ENCODE results near the gene CIPC. TPM values are rescaled to one million over a fixed set of nuclear protein-coding genes. Genes with fewer than 3 reads are reported as not detected.

Gene CIPC
- total and polyA plus RNA-seq, 2 of the 13 experiments (the other 11 are each of a cell fraction or from before 2014, with no cell fraction given) = 7.6 to 13.9 TPM

DNA sequence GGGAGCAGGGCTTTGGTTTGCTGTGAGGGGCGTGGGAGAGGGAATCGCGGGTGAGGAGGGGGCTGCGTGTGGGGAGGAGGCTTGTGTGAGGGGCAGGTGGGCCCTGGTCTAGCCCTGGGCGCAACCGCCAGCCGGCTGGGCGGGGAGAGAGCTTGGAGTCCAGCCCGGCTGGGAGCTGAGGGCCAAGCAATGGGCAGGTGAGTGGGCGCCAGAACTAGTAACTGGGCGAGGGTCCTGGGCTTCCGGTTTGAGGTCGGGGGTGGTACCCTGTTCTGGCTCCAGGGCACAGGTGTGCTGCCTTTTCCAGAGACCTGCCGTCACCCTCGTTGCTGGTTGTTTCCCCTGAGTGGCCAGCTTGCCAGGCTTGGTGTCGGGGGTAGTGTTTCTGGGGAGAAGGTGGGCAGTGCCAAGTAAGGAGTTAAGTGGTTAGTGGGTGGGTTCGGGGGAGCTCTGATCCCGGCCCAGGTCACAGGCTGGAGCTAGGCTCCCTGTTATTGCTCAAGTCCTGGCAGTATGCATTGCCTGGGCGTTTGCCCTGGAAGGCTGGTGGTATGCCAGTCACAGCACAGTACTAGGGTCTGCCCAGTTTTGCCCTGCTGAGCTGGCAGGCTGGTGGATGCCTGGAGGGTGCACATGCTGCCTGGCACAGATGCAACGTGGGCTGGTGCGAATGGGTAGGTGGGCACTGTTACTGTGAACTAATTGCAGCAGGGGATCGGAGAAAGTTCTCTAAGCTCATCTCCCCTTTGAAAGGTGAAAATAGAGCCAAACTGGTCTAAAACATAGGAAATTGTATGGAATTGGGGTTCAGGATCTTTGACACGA is 683 bp downstream of the CIPC start (continued):
- TF ChIP-seq, protein P1, sequence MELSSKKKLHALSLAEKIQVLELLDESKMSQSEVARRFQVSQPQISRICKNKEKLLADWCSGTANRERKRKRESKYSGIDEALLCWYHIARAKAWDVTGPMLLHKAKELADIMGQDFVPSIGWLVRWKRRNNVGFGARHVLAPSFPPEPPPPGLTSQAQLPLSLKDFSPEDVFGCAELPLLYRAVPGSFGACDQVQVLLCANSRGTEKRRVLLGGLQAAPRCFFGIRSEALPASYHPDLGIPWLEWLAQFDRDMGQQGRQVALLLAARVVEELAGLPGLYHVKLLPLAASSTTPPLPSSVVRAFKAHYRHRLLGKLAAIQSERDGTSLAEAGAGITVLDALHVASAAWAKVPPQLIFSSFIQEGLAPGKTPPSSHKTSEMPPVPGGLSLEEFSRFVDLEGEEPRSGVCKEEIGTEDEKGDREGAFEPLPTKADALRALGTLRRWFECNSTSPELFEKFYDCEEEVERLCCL (CRISPR knock-in tag; IDR thresholded peaks at IDR 0.05; ENCODE audit: borderline replicate concordance) = no peak
- no peak for TF ChIP-seq RBFOX2 (IDR thresholded peaks at IDR 0.05; ENCODE audit: low read depth, low read length)
- no peak for TF ChIP-seq RCOR2 (CRISPR knock-in tag; IDR thresholded peaks at IDR 0.05)
- TF ChIP-seq, protein P2, sequence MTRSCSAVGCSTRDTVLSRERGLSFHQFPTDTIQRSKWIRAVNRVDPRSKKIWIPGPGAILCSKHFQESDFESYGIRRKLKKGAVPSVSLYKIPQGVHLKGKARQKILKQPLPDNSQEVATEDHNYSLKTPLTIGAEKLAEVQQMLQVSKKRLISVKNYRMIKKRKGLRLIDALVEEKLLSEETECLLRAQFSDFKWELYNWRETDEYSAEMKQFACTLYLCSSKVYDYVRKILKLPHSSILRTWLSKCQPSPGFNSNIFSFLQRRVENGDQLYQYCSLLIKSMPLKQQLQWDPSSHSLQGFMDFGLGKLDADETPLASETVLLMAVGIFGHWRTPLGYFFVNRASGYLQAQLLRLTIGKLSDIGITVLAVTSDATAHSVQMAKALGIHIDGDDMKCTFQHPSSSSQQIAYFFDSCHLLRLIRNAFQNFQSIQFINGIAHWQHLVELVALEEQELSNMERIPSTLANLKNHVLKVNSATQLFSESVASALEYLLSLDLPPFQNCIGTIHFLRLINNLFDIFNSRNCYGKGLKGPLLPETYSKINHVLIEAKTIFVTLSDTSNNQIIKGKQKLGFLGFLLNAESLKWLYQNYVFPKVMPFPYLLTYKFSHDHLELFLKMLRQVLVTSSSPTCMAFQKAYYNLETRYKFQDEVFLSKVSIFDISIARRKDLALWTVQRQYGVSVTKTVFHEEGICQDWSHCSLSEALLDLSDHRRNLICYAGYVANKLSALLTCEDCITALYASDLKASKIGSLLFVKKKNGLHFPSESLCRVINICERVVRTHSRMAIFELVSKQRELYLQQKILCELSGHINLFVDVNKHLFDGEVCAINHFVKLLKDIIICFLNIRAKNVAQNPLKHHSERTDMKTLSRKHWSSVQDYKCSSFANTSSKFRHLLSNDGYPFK (CRISPR knock-in tag; IDR thresholded peaks at IDR 0.05; ENCODE audit: borderline replicate concordance) = 0 out of 2 replicates have a peak, but pooled peaks have one; percentile 1
- TF ChIP-seq ZNF709 (CRISPR knock-in tag; IDR thresholded peaks at IDR 0.05) = no peak
- TF ChIP-seq RBM39 (IDR thresholded peaks at IDR 0.05; ENCODE audit: low read depth, low read length, poor library complexity, severe bottlenecking) = no peak
- TF ChIP-seq, protein P3, sequence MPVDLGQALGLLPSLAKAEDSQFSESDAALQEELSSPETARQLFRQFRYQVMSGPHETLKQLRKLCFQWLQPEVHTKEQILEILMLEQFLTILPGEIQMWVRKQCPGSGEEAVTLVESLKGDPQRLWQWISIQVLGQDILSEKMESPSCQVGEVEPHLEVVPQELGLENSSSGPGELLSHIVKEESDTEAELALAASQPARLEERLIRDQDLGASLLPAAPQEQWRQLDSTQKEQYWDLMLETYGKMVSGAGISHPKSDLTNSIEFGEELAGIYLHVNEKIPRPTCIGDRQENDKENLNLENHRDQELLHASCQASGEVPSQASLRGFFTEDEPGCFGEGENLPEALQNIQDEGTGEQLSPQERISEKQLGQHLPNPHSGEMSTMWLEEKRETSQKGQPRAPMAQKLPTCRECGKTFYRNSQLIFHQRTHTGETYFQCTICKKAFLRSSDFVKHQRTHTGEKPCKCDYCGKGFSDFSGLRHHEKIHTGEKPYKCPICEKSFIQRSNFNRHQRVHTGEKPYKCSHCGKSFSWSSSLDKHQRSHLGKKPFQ (CRISPR knock-in tag; IDR thresholded peaks at IDR 0.05; ENCODE audit: insufficient replicate concordance) = no peak
- TF ChIP-seq NFE2 (CRISPR knock-in tag; IDR thresholded peaks at IDR 0.05) = no peak
- TF ChIP-seq, protein P4, sequence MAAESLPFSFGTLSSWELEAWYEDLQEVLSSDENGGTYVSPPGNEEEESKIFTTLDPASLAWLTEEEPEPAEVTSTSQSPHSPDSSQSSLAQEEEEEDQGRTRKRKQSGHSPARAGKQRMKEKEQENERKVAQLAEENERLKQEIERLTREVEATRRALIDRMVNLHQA (CRISPR knock-in tag; IDR thresholded peaks at IDR 0.05) = no peak
- peak; percentile 61 for TF ChIP-seq BRD4 (CRISPR knock-in tag; IDR thresholded peaks at IDR 0.05)
- TF ChIP-seq HNRNPL (IDR thresholded peaks at IDR 0.05; ENCODE audit: low read depth, low read length) = peak; percentile 90
- TF ChIP-seq SETDB1 (CRISPR knock-in tag; IDR thresholded peaks at IDR 0.05; ENCODE audit: borderline replicate concordance) = peak; percentile 32; the same call in 1 of the 2 replicates
- TF ChIP-seq CEBPB (IDR thresholded peaks at IDR 0.05; ENCODE audit: borderline replicate concordance, low read depth, low read length) = 0 out of 2 replicates have a peak, but pooled peaks have one; percentile 3
- no peak for TF ChIP-seq ZNF720 (CRISPR knock-in tag; IDR thresholded peaks at IDR 0.05)
- TF ChIP-seq, protein P5, sequence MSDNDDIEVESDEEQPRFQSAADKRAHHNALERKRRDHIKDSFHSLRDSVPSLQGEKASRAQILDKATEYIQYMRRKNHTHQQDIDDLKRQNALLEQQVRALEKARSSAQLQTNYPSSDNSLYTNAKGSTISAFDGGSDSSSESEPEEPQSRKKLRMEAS (IDR thresholded peaks at IDR 0.05) = no peak
- peak; percentile 9; the same call in 1 of the 2 replicates for TF ChIP-seq CEBPG (CRISPR knock-in tag; IDR thresholded peaks at IDR 0.05)
- TF ChIP-seq ZNF543 (CRISPR knock-in tag; IDR thresholded peaks at IDR 0.05) = no peak
